ENCODE data around the gene CYB5D1.

GRCh38 chr17:7878234-7878633, 20.4 kb downstream of the CYB5D1 start:
- TF ChIP-seq POLR2AphosphoS5 (IDR thresholded peaks at IDR 0.05; ENCODE audit: insufficient read depth in 1 of 2, low read depth in 1 of 2), result no peak
- TF ChIP-seq POLR2A (IDR thresholded peaks at IDR 0.05), result no peak

All from vagina (tissue), 2 donors.